NT2/D1 (cell line): Measurements from ENCODE around the gene RNASET2.

Source experiments
- SUZ12 ChIP-seq: IDR thresholded peaks from 2 replicates; pipeline ENCODE4 v1.6.1; 2011; ENCODE audit not compliant: insufficient read length, insufficient read depth; ENCODE audit errors: extremely low read depth
- YY1 ChIP-seq: IDR thresholded peaks from 2 replicates; pipeline ENCODE4 v1.6.1; 2011; ENCODE audit not compliant: insufficient read length, insufficient read depth
- ZNF274 ChIP-seq: IDR thresholded peaks from 2 replicates; pipeline ENCODE4 v1.6.1; 2011; ENCODE audit warnings: mild to moderate bottlenecking, low read depth, low read length

DNA sequence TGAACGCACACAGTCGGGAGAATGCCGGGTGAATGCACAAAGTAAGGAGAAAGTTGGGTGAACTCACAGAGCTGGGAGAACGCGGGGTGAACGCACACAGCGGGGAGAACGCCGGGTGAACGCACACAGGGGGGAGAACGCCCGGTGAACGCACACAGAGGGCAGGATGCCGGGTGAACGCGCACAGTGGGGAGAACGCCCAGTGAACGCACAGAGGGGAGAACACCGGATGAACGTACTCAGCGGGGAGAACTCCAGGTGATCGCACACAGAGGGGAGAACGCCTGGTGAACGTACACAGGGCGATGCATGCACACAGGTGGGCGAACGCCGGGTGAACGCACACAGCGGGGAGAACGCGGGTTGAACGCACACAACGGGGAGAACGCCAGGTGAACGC, 57.4 kb downstream of the RNASET2 start:
- no peak for TF ChIP-seq SUZ12
- no peak for TF ChIP-seq YY1
- no peak for TF ChIP-seq ZNF274
